NT2/D1 (cell line): Measurements from ENCODE around the gene DOK3.

Experiments used
- SUZ12 ChIP-seq: IDR thresholded peaks from 2 replicates; pipeline ENCODE4 v1.6.1; 2011; ENCODE audit not compliant: insufficient read length, insufficient read depth; ENCODE audit errors: extremely low read depth
- YY1 ChIP-seq: IDR thresholded peaks from 2 replicates; pipeline ENCODE4 v1.6.1; 2011; ENCODE audit not compliant: insufficient read length, insufficient read depth
- ZNF274 ChIP-seq: IDR thresholded peaks from 2 replicates; pipeline ENCODE4 v1.6.1; 2011; ENCODE audit warnings: mild to moderate bottlenecking, low read depth, low read length

- no peak for TF ChIP-seq ZNF274
- no peak for TF ChIP-seq YY1
- no peak for TF ChIP-seq SUZ12
Measured at GRCh38 chr5:177536386-177536785, 26.8 kb upstream of the DOK3 start.
